CD4-positive, alpha-beta T cell (primary cell): Measurements from ENCODE around the gene RASA1. TPM values are rescaled to one million over a fixed set of nuclear protein-coding genes. Genes with fewer than 3 reads are reported as not detected.

Experiments
- ATAC-seq: fragments of 200-7000 bp; cut with Tn5 transposase; one replicate; pipeline ENCODE4 v1.10.0; 2022; ENCODE audit warnings: mild to moderate bottlenecking; ENCODE audit not compliant: poor library complexity
- CTCF ChIA-PET: fragments of 350-600 bp; sonication (Branson Sonifier 250); formaldehyde crosslinking; loops from one replicate; lab custom pipeline; 2021; ENCODE audit warnings: antibody characterized with exemption, inconsistent platforms; lab: Charles Lee
- POLR2A ChIA-PET: fragments of 350-600 bp; sonication (Branson Sonifier 250); formaldehyde crosslinking; loops from one replicate; lab custom pipeline; 2021; ENCODE audit warnings: antibody characterized with exemption, inconsistent platforms; lab: Charles Lee
- DNase-seq, 14 experiments: peaks; one replicate each; pipeline ENCODE4 v3.0.0-alpha.2; 2013 to 2020; ENCODE audit warnings: mixed read lengths in 2 of 14
- H3K27ac ChIP-seq, 2 donors: one replicate each; pipeline versions ENCODE4 v1.5.1 to v1.7.0; 2013; ENCODE audit warnings: low read length in 2 of 2, low read depth in 1 of 2, mild to moderate bottlenecking in 1 of 2
- H3K27me3 ChIP-seq, 2 experiments: 1 replicate in 1 of 2; 2 replicates in 1 of 2; pipeline versions ENCODE4 v1.6.1 to v1.7.0; 2013; ENCODE audit warnings: low read length in 2 of 2, control low read depth in 1 of 2, mild to moderate bottlenecking in 1 of 2, moderate library complexity in 1 of 2; ENCODE audit not compliant: insufficient read depth in 2 of 2, control insufficient read depth in 1 of 2
- H3K36me3 ChIP-seq: one replicate; pipeline ENCODE4 v1.6.1; 2013; ENCODE audit warnings: low read length, control low read depth; ENCODE audit not compliant: insufficient read depth
- H3K4me1 ChIP-seq: one replicate; pipeline ENCODE4 v1.6.1; 2013; ENCODE audit warnings: low read length, control low read depth; ENCODE audit not compliant: insufficient read depth
- H3K4me3 ChIP-seq: one replicate; pipeline ENCODE4 v1.5.1; 2013; ENCODE audit warnings: mild to moderate bottlenecking, low read length, moderate library complexity
- H3K9me3 ChIP-seq, 2 experiments: 1 replicate in 1 of 2; 2 replicates in 1 of 2; pipeline versions ENCODE4 v1.6.1 to v1.7.0; 2013; ENCODE audit warnings: low read length in 2 of 2, mild to moderate bottlenecking in 2 of 2, control low read depth in 1 of 2, moderate library complexity in 1 of 2; ENCODE audit not compliant: control insufficient read depth in 1 of 2, insufficient read depth in 1 of 2
- H3K27ac Mint-ChIP-seq: one replicate; pipeline ENCODE4 v1.8.0; 2020; ENCODE audit warnings: mixed read lengths
- H3K27me3 Mint-ChIP-seq: one replicate; pipeline ENCODE4 v1.8.0; 2021; ENCODE audit warnings: mixed read lengths
- H3K36me3 Mint-ChIP-seq: one replicate; pipeline ENCODE4 v1.8.0; 2021; ENCODE audit warnings: low read depth, mixed read lengths
- H3K4me1 Mint-ChIP-seq: one replicate; pipeline ENCODE4 v1.8.0; 2021; ENCODE audit warnings: low read depth, mixed read lengths
- H3K4me3 Mint-ChIP-seq: one replicate; pipeline ENCODE4 v1.8.0; 2020; ENCODE audit warnings: mild to moderate bottlenecking, mixed read lengths
- H3K9me3 Mint-ChIP-seq: one replicate; pipeline ENCODE4 v1.8.0; 2020; ENCODE audit warnings: mixed read lengths
- CTCF ChIP-seq: fragments of 200-600 bp; IDR thresholded peaks from one replicate; pipeline ENCODE4 v1.8.0; 2022; ENCODE audit warnings: antibody characterized with exemption, mild to moderate bottlenecking
- intact Hi-C, 2 experiments: fragments of 100-400 bp; cut with DNase I in 1 of 2; cut with micrococcal nuclease in 1 of 2; formaldehyde crosslinking; loops; one replicate each; pipeline versions ENCODE4 v1.15.1 to v1.9.0; 2023 to 2025; cut with DNase I, micrococcal nuclease
- total RNA-seq, 174 experiments: library from RNA in 2 of 174; stranded (reverse) in 2 of 174; gene quantifications; one replicate each; pipeline ENCODE4 v1.2.3 and lab custom pipeline; 2021 to 2026

Gene RASA1
- total RNA-seq, 2 experiments from 2014 or later: 15.1 to 15.4 TPM

- CTCF ChIA-PET: interaction anchor here (1.1 kb wide), 1 partner anchor 25 kb away, joined by 4 read pairs; no protein-coding TSS in a partner anchor
- Histone ChIP-seq H3K27me3 (no peaks in the 10 kb centered on the region), H3K9me3 (no peaks in the 10 kb centered on the region), H3K4me3 (no peak overlapping the region), H3K36me3 (peaks cover 42% of the 10 kb centered on the region), H3K4me1 (no peaks in the 10 kb centered on the region), H3K27ac (no peak overlapping the region)
- no peak overlapping the region for H3K27ac Mint-ChIP-seq
- ATAC-seq (no peak), DNase-seq (no peak)
- peaks cover 37% of the 10 kb centered on the region for H3K4me1 Mint-ChIP-seq
- peaks cover 72% of the 10 kb centered on the region for H3K36me3 Mint-ChIP-seq
- POLR2A ChIA-PET: no interaction called here
- no peak overlapping the region for H3K4me3 Mint-ChIP-seq
- intact Hi-C loops: no loop called here
- no peaks in the 10 kb centered on the region for H3K27me3 Mint-ChIP-seq
- H3K9me3 Mint-ChIP-seq: no peaks in the 10 kb centered on the region
- no peak for TF ChIP-seq CTCF
These were observed 91.4 kb downstream of the RASA1 start for GRCh38 chr5:87359106-87359505.

- CTCF ChIA-PET: interaction anchor here (0.7 to 1.1 kb wide), 2 partner anchors 20 to 24 kb away, joined by 3 to 4 read pairs; no protein-coding TSS in a partner anchor
- Histone ChIP-seq H3K4me3 (no peak overlapping the region), H3K36me3 (peaks cover 45% of the 10 kb centered on the region), H3K9me3 (no peaks in the 10 kb centered on the region), H3K27me3 (no peaks in the 10 kb centered on the region), H3K4me1 (no peaks in the 10 kb centered on the region), H3K27ac (no peak overlapping the region)
- TF ChIP-seq CTCF: no peak
- intact Hi-C loops: no loop called here
- H3K27me3 Mint-ChIP-seq: no peaks in the 10 kb centered on the region
- H3K27ac Mint-ChIP-seq: no peak overlapping the region
- DNase-seq: no peak
- POLR2A ChIA-PET: no interaction called here
- ATAC-seq: no peak
- H3K9me3 Mint-ChIP-seq: no peaks in the 10 kb centered on the region
- no peak overlapping the region for H3K4me3 Mint-ChIP-seq
- H3K4me1 Mint-ChIP-seq: peaks cover 40% of the 10 kb centered on the region
- H3K36me3 Mint-ChIP-seq: peaks cover 72% of the 10 kb centered on the region
These were observed 92.4 kb downstream of the RASA1 start for GRCh38 chr5:87360132-87360531.

GRCh38 chr5:87361031-87361445 lies 93.4 kb downstream of the RASA1 start:
- peaks cover 67% of the 10 kb centered on the region for H3K36me3 Mint-ChIP-seq
- H3K4me1 Mint-ChIP-seq: peaks cover 42% of the 10 kb centered on the region
- POLR2A ChIA-PET: no interaction called here
- intact Hi-C loops: no loop called here
- no peak overlapping the region for H3K27ac ChIP-seq
- no peak for DNase-seq
- peaks cover 44% of the 10 kb centered on the region for H3K36me3 ChIP-seq
- H3K9me3 Mint-ChIP-seq: no peaks in the 10 kb centered on the region
- H3K27me3 ChIP-seq: no peaks in the 10 kb centered on the region
- no peak for ATAC-seq
- H3K27ac Mint-ChIP-seq: no peak overlapping the region
- no peak overlapping the region for H3K4me3 Mint-ChIP-seq
- CTCF ChIA-PET: no interaction called here
- no peak for TF ChIP-seq CTCF
- H3K4me1 ChIP-seq: no peaks in the 10 kb centered on the region
- H3K4me3 ChIP-seq: no peak overlapping the region
- H3K9me3 ChIP-seq: no peaks in the 10 kb centered on the region
- H3K27me3 Mint-ChIP-seq: no peaks in the 10 kb centered on the region
